Measurements from ENCODE around the gene XRCC1.
"Not testable (repeated sequence)": the region's sequence is repeated elsewhere in the genome, so short reads cannot be mapped to it uniquely, and the experiment has no call there.

XRCC1 gene

DNA sequence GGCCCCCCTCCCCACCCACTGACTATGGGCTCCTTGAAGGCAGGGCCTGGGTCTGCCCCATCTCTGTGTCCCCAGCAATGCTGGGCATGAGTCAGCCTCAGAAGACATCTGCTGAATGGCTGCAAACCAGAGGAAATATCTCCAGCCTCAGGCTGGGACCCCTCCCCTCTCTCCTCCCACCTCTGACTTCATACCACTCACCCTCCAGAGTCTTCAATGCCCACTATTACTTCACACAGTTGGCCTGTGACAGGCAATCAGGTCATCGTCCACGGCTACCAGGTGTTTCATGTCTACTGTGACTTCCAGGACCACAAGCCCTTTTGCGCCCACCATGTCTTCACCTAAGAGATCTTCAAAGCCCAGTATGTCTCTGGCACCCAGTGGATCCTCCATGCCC lies 36.5 kb upstream of the XRCC1 start, which contains the start of gene SRRM5:
Gene SRRM5, plus strand, starts transcription at position 301 of the 400 bp plus-strand sequence. Its CDS starts 34 bp downstream, at position 335.
- H3K27ac ChIP-seq, result no peak within 1 kb of the TSS
- TF ChIP-seq ZFX (IDR thresholded peaks at IDR 0.05; ENCODE audit: borderline replicate concordance) (no peak), CTCF (IDR thresholded peaks at IDR 0.05) (no peak)

- no peak for TF ChIP-seq CTCF (IDR thresholded peaks at IDR 0.05)
- TF ChIP-seq ZFX (IDR thresholded peaks at IDR 0.05; ENCODE audit: borderline replicate concordance), result no peak
- no peak overlapping the region for H3K27ac ChIP-seq
These were observed 35.2 kb upstream of the XRCC1 start for GRCh38 chr19:43610493-43610892.

DNA sequence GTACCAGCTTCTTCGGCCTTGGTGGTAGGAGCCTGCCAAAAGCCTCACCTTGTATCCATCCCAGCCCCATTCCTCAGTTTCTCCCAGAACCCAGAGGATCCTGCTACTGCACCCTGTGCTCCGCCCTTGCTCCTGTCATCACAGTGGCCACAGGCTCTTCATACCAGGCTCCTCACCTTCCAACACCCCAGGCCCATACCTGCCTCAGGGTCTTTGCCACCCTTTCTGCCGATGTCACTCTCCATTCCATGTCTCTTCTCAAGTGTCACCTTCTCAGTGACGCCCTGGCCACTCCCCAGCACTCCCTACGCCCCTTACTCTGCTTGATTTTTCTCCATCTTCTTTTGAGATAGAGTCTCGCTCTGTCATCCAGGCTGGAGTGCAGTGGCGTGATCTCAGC lies 34.5 kb upstream of the XRCC1 start:
- H3K27ac ChIP-seq, result no peak overlapping the region
- TF ChIP-seq CTCF (IDR thresholded peaks at IDR 0.05), result no peak
- TF ChIP-seq ZFX (IDR thresholded peaks at IDR 0.05; ENCODE audit: borderline replicate concordance), result no peak

GRCh38 chr19:43607238-43608205 lies 32.2 kb upstream of the XRCC1 start:
- no peak overlapping the region for H3K27ac ChIP-seq
- TF ChIP-seq CTCF (IDR thresholded peaks at IDR 0.05) (no peak), ZFX (IDR thresholded peaks at IDR 0.05; ENCODE audit: borderline replicate concordance) (no peak)

DNA sequence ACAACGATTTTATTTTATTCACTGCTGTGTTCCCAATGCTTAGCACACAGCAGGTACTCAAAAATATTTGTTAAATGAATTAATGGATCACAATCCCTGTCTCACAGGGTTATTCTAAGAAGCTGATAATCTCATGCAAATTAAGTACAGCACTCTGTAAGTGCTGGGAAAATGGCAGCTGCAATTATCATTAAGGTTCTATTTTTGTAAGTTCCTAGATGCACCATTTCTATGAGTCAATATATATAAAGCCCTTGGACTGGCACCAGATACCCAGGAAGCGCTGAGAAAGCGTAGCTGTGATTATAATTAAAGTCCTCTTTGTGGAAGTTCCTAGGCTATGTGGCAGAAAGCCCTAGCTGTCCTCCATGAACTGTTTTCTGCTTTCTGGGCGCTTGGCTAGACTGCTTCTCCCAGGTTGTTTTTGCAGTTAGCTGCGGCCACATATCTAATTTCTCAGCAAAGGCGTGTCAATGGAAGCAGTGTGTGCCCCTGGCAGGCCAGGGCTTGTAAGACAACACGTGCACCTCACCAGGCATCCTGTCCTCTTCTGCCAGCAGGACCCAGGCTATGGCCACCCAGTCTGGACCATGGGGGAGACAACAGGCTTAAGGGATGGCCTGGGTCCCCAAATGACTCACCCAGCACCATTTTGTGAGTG lies 31.4 kb upstream of the XRCC1 start:
- H3K27ac ChIP-seq, result no peak overlapping the region
- no peak for TF ChIP-seq CTCF (IDR thresholded peaks at IDR 0.05)
- TF ChIP-seq ZFX (IDR thresholded peaks at IDR 0.05; ENCODE audit: borderline replicate concordance), result no peak

DNA sequence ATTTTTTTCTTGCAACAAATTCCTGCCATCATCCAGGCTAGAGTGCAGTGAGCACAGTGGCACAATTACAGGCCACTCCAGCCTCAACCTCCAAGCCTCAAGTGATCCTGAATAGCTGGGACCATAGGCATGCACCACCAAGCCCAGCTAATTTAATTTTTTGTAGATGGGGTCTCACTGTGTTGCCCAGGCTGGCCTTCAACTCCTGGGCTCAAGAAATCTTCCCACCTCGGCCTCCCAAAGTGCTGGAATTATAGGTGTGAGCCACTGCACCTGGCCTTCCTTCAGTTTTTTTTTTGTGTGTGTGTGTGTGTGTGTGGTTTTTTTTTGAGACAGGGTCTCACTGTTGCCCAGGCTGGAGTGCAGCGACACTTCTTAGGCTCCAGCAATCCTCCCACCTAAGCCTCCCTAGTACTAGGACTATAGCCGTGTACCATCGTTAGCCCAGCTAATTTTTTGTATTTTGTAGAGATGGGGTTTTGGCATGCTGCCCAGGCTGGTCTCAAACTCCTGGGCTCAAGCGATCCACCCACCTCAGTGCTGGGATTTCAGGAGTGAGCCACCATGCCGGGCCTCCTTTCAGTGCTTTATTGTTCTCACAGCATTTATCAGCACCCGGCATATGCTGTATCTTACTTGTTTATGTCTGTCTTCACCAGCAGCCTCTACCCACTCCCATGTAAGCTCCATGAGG lies 30.7 kb upstream of the XRCC1 start:
- TF ChIP-seq CTCF (IDR thresholded peaks at IDR 0.05) (no peak), ZFX (IDR thresholded peaks at IDR 0.05; ENCODE audit: borderline replicate concordance) (no peak)
- no peak overlapping the region for H3K27ac ChIP-seq

DNA sequence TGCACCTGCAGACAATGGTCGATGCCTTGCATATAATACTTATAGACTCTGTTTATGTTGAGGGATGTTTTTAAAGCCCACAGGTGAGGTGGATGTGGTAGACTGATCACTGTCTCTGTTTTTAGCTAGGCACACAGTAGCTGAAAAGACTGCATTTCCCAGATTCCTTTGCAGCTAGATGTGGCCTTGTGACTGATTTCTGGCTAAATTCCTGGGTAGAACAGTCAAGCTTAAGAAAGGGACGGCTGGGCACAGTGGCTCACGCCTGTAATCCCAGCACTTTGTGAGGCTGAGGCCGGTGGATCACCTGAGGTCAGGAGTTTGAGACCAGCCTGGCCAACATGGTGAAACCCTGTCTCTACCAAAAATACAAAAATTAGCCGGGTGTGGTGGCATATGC lies 25.0 kb upstream of the XRCC1 start:
- not testable (repeated sequence) for H3K27ac ChIP-seq

All from 22Rv1 (cell line).